Keratinocyte (primary cell): Measurements from ENCODE around the gene TRAM2. TPM values are rescaled to one million over a fixed set of nuclear protein-coding genes. Genes with fewer than 3 reads are reported as not detected.

Experiments used
- DNase-seq: peaks from one replicate; pipeline ENCODE4 v3.0.0-alpha.2; 2011; ENCODE audit warnings: low read depth, missing footprints, low spot score
- FAIRE-seq: peaks from 2 replicates; lab custom pipeline; 2011; peaks lifted over from hg19 to GRCh38; lab: Jason Lieb, UNC
- H2AFZ ChIP-seq: 2 replicates; pipeline ENCODE4 v1.6.0; 2012; ENCODE audit warnings: low read length, control low read depth, inconsistent platforms; ENCODE audit not compliant: control insufficient read depth
- H3K27ac ChIP-seq: 2 replicates; pipeline ENCODE4 v1.5.1; 2011; ENCODE audit warnings: low read length; ENCODE audit not compliant: control insufficient read depth, insufficient read depth
- H3K27me3 ChIP-seq: 3 replicates; pipeline ENCODE4 v1.6.0; 2011; ENCODE audit warnings: low read length; ENCODE audit not compliant: control insufficient read depth, insufficient read depth; ENCODE audit errors: extremely low read depth
- H3K36me3 ChIP-seq, 2 experiments: 2 replicates in 1 of 2; 3 replicates in 1 of 2; pipeline ENCODE4 v1.5.1; 2011; ENCODE audit warnings: low read length in 2 of 2, mild to moderate bottlenecking in 1 of 2; ENCODE audit not compliant: control insufficient read depth in 2 of 2, insufficient read depth in 2 of 2; ENCODE audit errors: extremely low read depth in 1 of 2
- H3K4me1 ChIP-seq: 3 replicates; pipeline ENCODE4 v1.5.1; 2011; ENCODE audit warnings: low read length; ENCODE audit not compliant: control insufficient read depth, insufficient read depth; ENCODE audit errors: extremely low read depth
- H3K4me2 ChIP-seq: 3 replicates; pipeline ENCODE4 v1.6.0; 2011; ENCODE audit warnings: low read depth, low read length; ENCODE audit not compliant: control insufficient read depth, insufficient read depth; ENCODE audit errors: extremely low read depth
- H3K4me3 ChIP-seq, 3 experiments: fragments of 200-600 bp in 1 of 3; sonication (generic) in 1 of 3; 2 replicates in 2 of 3; 3 replicates in 1 of 3; pipeline ENCODE4 v1.5.1; 2011 to 2016; ENCODE audit warnings: low read length in 3 of 3, mild to moderate bottlenecking in 3 of 3, control low read depth in 2 of 3, inconsistent platforms in 1 of 3, low read depth in 1 of 3, mixed read lengths in 1 of 3, mixed run types in 1 of 3, moderate library complexity in 1 of 3; ENCODE audit not compliant: control insufficient read depth in 2 of 3, insufficient read depth in 2 of 3; ENCODE audit errors: extremely low read depth in 1 of 3
- H3K79me2 ChIP-seq: 2 replicates; pipeline ENCODE4 v1.6.0; 2012; ENCODE audit warnings: low read length; ENCODE audit not compliant: control insufficient read depth, insufficient read depth
- H3K9ac ChIP-seq: 3 replicates; pipeline ENCODE4 v1.6.0; 2011; ENCODE audit warnings: low read length; ENCODE audit not compliant: control insufficient read depth, insufficient read depth; ENCODE audit errors: extremely low read depth
- H3K9me1 ChIP-seq: 3 replicates; pipeline ENCODE4 v1.6.0; 2011; ENCODE audit warnings: low read length; ENCODE audit not compliant: control insufficient read depth, insufficient read depth; ENCODE audit errors: extremely low read depth
- H3K9me3 ChIP-seq: 2 replicates; pipeline ENCODE4 v1.5.1; 2012; ENCODE audit warnings: low read depth, low read length; ENCODE audit not compliant: control insufficient read depth
- H4K20me1 ChIP-seq: 3 replicates; pipeline ENCODE4 v1.6.0; 2011; ENCODE audit warnings: low read length; ENCODE audit not compliant: control insufficient read depth, insufficient read depth; ENCODE audit errors: extremely low read depth
- CTCF ChIP-seq, 3 experiments: IDR thresholded peaks in 1 of 3; conservative IDR thresholded peaks in 1 of 3; optimal IDR thresholded peaks in 1 of 3; 2 replicates in 2 of 3; 3 replicates in 1 of 3; pipeline versions ENCODE3 to v1.5.1; 2011; ENCODE audit warnings: low read length in 3 of 3, mild to moderate bottlenecking in 3 of 3, moderate library complexity in 2 of 3, control low read depth in 1 of 3, inconsistent platforms in 1 of 3; ENCODE audit not compliant: insufficient read depth in 2 of 3; ENCODE audit errors: extremely low read depth in 1 of 3
- EZH2 ChIP-seq: IDR thresholded peaks from one replicate; pipeline ENCODE4 v1.6.1; 2012; ENCODE audit warnings: inconsistent platforms, mild to moderate bottlenecking, low read length, moderate library complexity
- dilution Hi-C: fragments of 300-500 bp; cut with MboI; formaldehyde crosslinking; loops from one replicate; pipeline ENCODE4 v1.7.0; 2020; ENCODE audit warnings: low sequenced_read_pairs; ENCODE audit not compliant: extremely low pct_ligation_motif_present
- polyA plus RNA-seq, 5 experiments: library from polyadenylated mRNA; depleted of rRNA in 3 of 5; stranded (reverse) in 3 of 5; stranded (forward) in 1 of 5; unstranded in 1 of 5; fragments of >200 nt; gene quantifications; 1 replicate in 1 of 5; 2 replicates in 3 of 5; 3 replicates in 1 of 5; pipeline versions ENCODE4 v1.2.1 to v1.2.3, GENCODE V29; 2011 to 2012; ENCODE audit warnings: missing spikeins in 2 of 5, low read depth in 1 of 5, low replicate concordance in 1 of 5

Gene TRAM2
- polyA plus RNA-seq, 1 donor (not counting 4 experiments of a cell fraction or from before 2014, with no cell fraction given), result 9.2 TPM

GRCh38 chr6:52454556-52454955, 122.3 kb downstream of the TRAM2 start:
- Histone ChIP-seq H3K9me1 (no peaks in the 10 kb centered on the region), H3K4me1 (peaks cover 13% of the 10 kb centered on the region), H4K20me1 (no peaks in the 10 kb centered on the region), H3K4me2 (peak overlapping the region; percentile 61), H3K9ac (no peak overlapping the region), H2AFZ (no peak overlapping the region), H3K79me2 (no peaks in the 10 kb centered on the region), H3K9me3 (no peaks in the 10 kb centered on the region), H3K27ac (peak overlapping the region; percentile 70), H3K27me3 (no peaks in the 10 kb centered on the region), H3K36me3 (no peaks in the 10 kb centered on the region), H3K4me3 (no peak overlapping the region)
- dilution Hi-C loops, result no loop called here
- peak; percentile 23 for DNase-seq
- peak; percentile 52 for FAIRE-seq
- no peak for TF ChIP-seq EZH2
- TF ChIP-seq CTCF (optimal IDR thresholded peaks at IDR 0.05 in 1 of 3, IDR thresholded peaks at IDR 0.05 in 1 of 3, conservative IDR thresholded peaks at IDR 0.05 in 1 of 3; ENCODE audit: extremely low read depth in 1 of 3, insufficient read depth in 2 of 3, low read length in 3 of 3), result no peak

Other genes starting within 250 kb of the TRAM2 start
- gene PAQR8, start 214.9 kb downstream of the TRAM2 start, polyA plus RNA-seq, result 0.80 to 1.6 TPM (median 1.3 TPM) in 3 replicates
- 9.6 to 20.5 TPM (median 15.8 TPM) in 3 replicates for gene EFHC1, start 156.7 kb downstream of the TRAM2 start, polyA plus RNA-seq
- gene TMEM14A, start 94.1 kb upstream of the TRAM2 start, polyA plus RNA-seq, result 22.2 to 44.2 TPM (median 38.5 TPM) in 3 replicates
- not detected in 3 replicates for gene GSTA2, start 186.4 kb upstream of the TRAM2 start, polyA plus RNA-seq
- not detected in 3 replicates for gene GSTA1, start 226.8 kb upstream of the TRAM2 start, polyA plus RNA-seq